ENCODE results near the gene DNAH17. TPM values are rescaled to one million over a fixed set of nuclear protein-coding genes. Genes with fewer than 3 reads are reported as not detected.

Gene DNAH17
- total RNA-seq, 1 donor from 2014 or later = 1.3 TPM

GRCh38 chr17:78557598-78558039 is 19.6 kb downstream of the DNAH17 start:
- H3K27ac Mint-ChIP-seq (ENCODE audit: unreplicated experiment) = no peak overlapping the region
- peaks cover 8% of the 10 kb centered on the region for H3K4me1 Mint-ChIP-seq (ENCODE audit: low read depth, unreplicated experiment)
- H3K9me3 Mint-ChIP-seq (ENCODE audit: unreplicated experiment) = no peaks in the 10 kb centered on the region
- no peak for DNase-seq
- H3K4me3 Mint-ChIP-seq (ENCODE audit: unreplicated experiment) = no peak overlapping the region
- H3K36me3 Mint-ChIP-seq (ENCODE audit: unreplicated experiment) = no peaks in the 10 kb centered on the region
- no peak for TF ChIP-seq CTCF (IDR thresholded peaks at IDR 0.05; ENCODE audit: partially characterized antibody, unreplicated experiment)
- peaks cover 2% of the 10 kb centered on the region for H3K27me3 Mint-ChIP-seq (ENCODE audit: unreplicated experiment)

- no peak overlapping the region for H3K4me3 Mint-ChIP-seq (ENCODE audit: unreplicated experiment)
- H3K36me3 Mint-ChIP-seq (ENCODE audit: unreplicated experiment) = no peaks in the 10 kb centered on the region
- no peaks in the 10 kb centered on the region for H3K9me3 Mint-ChIP-seq (ENCODE audit: unreplicated experiment)
- H3K27ac Mint-ChIP-seq (ENCODE audit: unreplicated experiment) = no peak overlapping the region
- peaks cover 2% of the 10 kb centered on the region for H3K27me3 Mint-ChIP-seq (ENCODE audit: unreplicated experiment)
- peaks cover 8% of the 10 kb centered on the region for H3K4me1 Mint-ChIP-seq (ENCODE audit: low read depth, unreplicated experiment)
- DNase-seq = no peak
- no peak for TF ChIP-seq CTCF (IDR thresholded peaks at IDR 0.05; ENCODE audit: partially characterized antibody, unreplicated experiment)
These were observed 20.4 kb downstream of the DNAH17 start for GRCh38 chr17:78556812-78557211.

- no peaks in the 10 kb centered on the region for H3K9me3 Mint-ChIP-seq (ENCODE audit: unreplicated experiment)
- peaks cover 8% of the 10 kb centered on the region for H3K4me1 Mint-ChIP-seq (ENCODE audit: low read depth, unreplicated experiment)
- H3K27me3 Mint-ChIP-seq (ENCODE audit: unreplicated experiment) = peaks cover 2% of the 10 kb centered on the region
- DNase-seq = no peak
- no peak overlapping the region for H3K4me3 Mint-ChIP-seq (ENCODE audit: unreplicated experiment)
- H3K27ac Mint-ChIP-seq (ENCODE audit: unreplicated experiment) = no peak overlapping the region
- no peaks in the 10 kb centered on the region for H3K36me3 Mint-ChIP-seq (ENCODE audit: unreplicated experiment)
- TF ChIP-seq CTCF (IDR thresholded peaks at IDR 0.05; ENCODE audit: partially characterized antibody, unreplicated experiment) = no peak
These were observed 21.3 kb downstream of the DNAH17 start for GRCh38 chr17:78555746-78556401.

- DNase-seq = no peak
- H3K27me3 Mint-ChIP-seq (ENCODE audit: unreplicated experiment) = peaks cover under 1% of the 10 kb centered on the region
- H3K36me3 Mint-ChIP-seq (ENCODE audit: unreplicated experiment) = peaks cover 10% of the 10 kb centered on the region
- H3K27ac Mint-ChIP-seq (ENCODE audit: unreplicated experiment) = no peak overlapping the region
- H3K4me1 Mint-ChIP-seq (ENCODE audit: low read depth, unreplicated experiment) = peaks cover 1% of the 10 kb centered on the region
- TF ChIP-seq CTCF (IDR thresholded peaks at IDR 0.05; ENCODE audit: partially characterized antibody, unreplicated experiment) = no peak
- H3K9me3 Mint-ChIP-seq (ENCODE audit: unreplicated experiment) = peaks cover 6% of the 10 kb centered on the region
- no peak overlapping the region for H3K4me3 Mint-ChIP-seq (ENCODE audit: unreplicated experiment)
These were observed 26.7 kb downstream of the DNAH17 start for GRCh38 chr17:78550464-78550863.

GRCh38 chr17:78548725-78549124 is 28.5 kb downstream of the DNAH17 start:
- Mint-ChIP-seq H3K9me3 (ENCODE audit: unreplicated experiment) (peaks cover 6% of the 10 kb centered on the region), H3K27ac (ENCODE audit: unreplicated experiment) (no peak overlapping the region), H3K4me1 (ENCODE audit: low read depth, unreplicated experiment) (peaks cover 1% of the 10 kb centered on the region), H3K27me3 (ENCODE audit: unreplicated experiment) (no peaks in the 10 kb centered on the region), H3K4me3 (ENCODE audit: unreplicated experiment) (no peak overlapping the region), H3K36me3 (ENCODE audit: unreplicated experiment) (peaks cover 10% of the 10 kb centered on the region)
- no peak for DNase-seq
- no peak for TF ChIP-seq CTCF (IDR thresholded peaks at IDR 0.05; ENCODE audit: partially characterized antibody, unreplicated experiment)
